HG02642 (cell line): ENCODE results near the gene JUN.

ENCODE experiments used
- ATAC-seq: cut with Tn5 transposase; IDR thresholded peaks from one replicate; pipeline ENCODE4 v1.9.1; 2021; ENCODE audit warnings: mild to moderate bottlenecking; ENCODE audit not compliant: unreplicated experiment, poor library complexity

The JUN gene

GRCh38 chr1:58783993-58784757, at the start of gene JUN:
Gene JUN (minus strand): TSS chr1:58784047. CDS start chr1:58783070, 977 bp downstream.
- ATAC-seq: peak; percentile 81

GRCh38 chr1:58833166-58833565, 49.3 kb upstream of the JUN start:
- no peak for ATAC-seq

- ATAC-seq: no peak
Observed at GRCh38 chr1:58830291-58830690, 46.4 kb upstream of the JUN start.

GRCh38 chr1:58829866-58830265, 46.0 kb upstream of the JUN start:
- ATAC-seq: no peak

- no peak for ATAC-seq
Observed at GRCh38 chr1:58827298-58827697, 43.5 kb upstream of the JUN start.

- ATAC-seq: no peak
Observed at GRCh38 chr1:58824753-58825389, 41.0 kb upstream of the JUN start.

GRCh38 chr1:58823481-58824010, 39.7 kb upstream of the JUN start:
- no peak for ATAC-seq

GRCh38 chr1:58821309-58821708, 37.5 kb upstream of the JUN start:
- no peak for ATAC-seq

- ATAC-seq: no peak
Observed at GRCh38 chr1:58818976-58819375, 35.1 kb upstream of the JUN start.

- ATAC-seq: no peak
Observed at GRCh38 chr1:58818075-58818474, 34.2 kb upstream of the JUN start.

- ATAC-seq: no peak
Observed at GRCh38 chr1:58816747-58817221, 32.9 kb upstream of the JUN start.

- ATAC-seq: peak; percentile 86
Observed at GRCh38 chr1:58816072-58816746, 32.4 kb upstream of the JUN start.

- peak; percentile 20 for ATAC-seq
Observed at GRCh38 chr1:58815686-58816071, 31.8 kb upstream of the JUN start.

- ATAC-seq: peak; percentile 70
Observed at GRCh38 chr1:58815069-58815685, 31.3 kb upstream of the JUN start.

GRCh38 chr1:58814251-58815068, 30.6 kb upstream of the JUN start:
- ATAC-seq: no peak

GRCh38 chr1:58813801-58814200, 30.0 kb upstream of the JUN start:
- ATAC-seq: no peak

GRCh38 chr1:58813361-58813760, 29.5 kb upstream of the JUN start:
- no peak for ATAC-seq

- ATAC-seq: no peak
Observed at GRCh38 chr1:58812926-58813325, 29.1 kb upstream of the JUN start.

- no peak for ATAC-seq
Observed at GRCh38 chr1:58812468-58812867, 28.6 kb upstream of the JUN start.

GRCh38 chr1:58811303-58811702, 27.5 kb upstream of the JUN start:
- no peak for ATAC-seq
